Sciatic nerve (tissue), 2 donors: Measurements from ENCODE around the gene DNM2. TPM values are rescaled to one million over a fixed set of nuclear protein-coding genes. Genes with fewer than 3 reads are reported as not detected.
"Not testable (repeated sequence)": the region's sequence is repeated elsewhere in the genome, so short reads cannot be mapped to it uniquely, and the experiment has no call there.

ENCODE experiments used
- ATAC-seq: fragments of 200-7000 bp; cut with Tn5 transposase; one replicate; pipeline ENCODE4 v1.9.1; 2020; ENCODE audit warnings: mild to moderate bottlenecking, moderate library complexity
- DNase-seq: peaks from one replicate; pipeline ENCODE4 v3.0.0-alpha.2; 2020; ENCODE audit warnings: low spot score
- intact Hi-C: fragments of 100-400 bp; cut with DNase I; formaldehyde crosslinking; loops from one replicate; pipeline ENCODE4 v1.14.2; 2022
- total RNA-seq: library from RNA; stranded (reverse); fragmentation: NEBNext Ultra II Directional; extraction: Animal tissue kit (Norgen Biotek cat#: 25700); gene quantifications from one replicate; pipeline ENCODE4 v1.2.1, GENCODE V29; 2021
- donor health status: DM: no; HTN: no; CAD: no.
- donor health status: DM: no; HTN: no; CAD: no.

The DNM2 gene
- total RNA-seq, 1 donor from 2014 or later: 136 TPM

DNA sequence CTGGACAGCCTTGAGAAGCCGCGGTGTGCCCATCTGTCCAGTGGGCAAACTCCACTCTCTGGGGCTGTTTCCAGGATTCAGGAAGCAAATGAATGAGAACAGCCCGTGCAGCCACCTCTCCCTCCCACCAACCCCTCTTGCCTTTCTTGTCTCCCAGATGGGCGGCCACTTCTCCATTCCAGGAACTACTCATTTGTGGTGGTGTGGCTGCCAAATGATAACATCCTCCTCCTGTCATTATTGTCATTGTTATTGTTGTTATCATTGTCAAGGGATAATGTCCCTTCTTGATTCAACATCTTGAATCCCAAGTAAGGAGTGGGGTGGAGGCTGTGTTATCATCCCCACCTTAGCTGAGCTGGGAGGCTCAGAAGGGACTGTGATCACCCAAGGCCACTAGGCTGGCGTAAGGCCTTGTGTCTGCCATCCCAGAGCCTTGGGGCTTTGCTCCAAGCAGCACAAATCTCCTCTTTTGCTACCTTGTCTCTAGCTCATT lies 1.6 kb downstream of the DNM2 start:
- DNase-seq (no peak), ATAC-seq (no peak)
- intact Hi-C loops: no loop called here

DNA sequence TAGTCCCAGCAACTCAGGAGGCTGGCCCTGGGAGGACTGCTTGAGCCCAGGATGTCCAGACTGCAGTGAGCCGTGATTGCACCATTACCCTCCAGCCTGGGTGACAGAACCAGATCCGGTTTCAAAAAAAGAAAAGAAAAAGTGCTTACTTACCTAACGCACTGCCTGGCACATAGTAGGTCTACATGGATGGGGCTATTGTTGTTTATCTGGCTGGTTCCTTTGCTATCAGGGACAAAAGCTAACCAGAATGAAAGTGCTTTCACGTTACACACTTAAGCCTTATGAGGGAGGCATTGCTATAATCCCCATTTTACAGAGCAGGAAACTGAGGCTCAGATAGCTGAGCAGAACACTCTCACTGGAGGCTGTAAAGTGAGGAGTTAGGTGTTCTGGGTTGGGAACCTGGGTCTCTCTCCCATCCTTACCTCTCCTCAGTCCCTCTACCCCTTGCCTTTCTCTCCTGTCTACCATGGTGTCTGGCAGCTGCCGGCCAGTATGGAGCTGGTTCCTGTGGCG lies 2.8 kb downstream of the DNM2 start:
- DNase-seq (no peak), ATAC-seq (no peak)
- intact Hi-C loops: no loop called here

DNA sequence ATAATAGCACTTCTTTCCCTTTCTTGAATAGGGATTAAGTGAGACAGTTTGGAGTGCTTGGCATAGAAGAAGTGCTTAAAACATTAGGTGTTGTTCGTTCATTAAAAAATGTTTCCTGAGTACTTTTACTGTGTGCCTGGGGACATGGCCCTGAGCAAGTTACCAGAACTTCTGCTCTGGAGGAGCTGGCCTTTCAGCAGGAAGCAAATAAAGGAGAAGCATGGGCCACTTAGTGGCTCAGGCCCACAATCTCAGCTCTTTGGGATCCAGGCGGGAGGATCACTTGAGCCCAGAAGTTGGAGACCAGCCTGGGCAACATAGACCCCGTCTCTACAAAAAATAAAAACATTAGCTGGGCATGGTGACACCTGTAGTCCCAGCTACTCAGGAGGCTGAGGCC lies 5.7 kb downstream of the DNM2 start:
- intact Hi-C loops: no loop called here
- no peak for ATAC-seq
- no peak for DNase-seq

DNA sequence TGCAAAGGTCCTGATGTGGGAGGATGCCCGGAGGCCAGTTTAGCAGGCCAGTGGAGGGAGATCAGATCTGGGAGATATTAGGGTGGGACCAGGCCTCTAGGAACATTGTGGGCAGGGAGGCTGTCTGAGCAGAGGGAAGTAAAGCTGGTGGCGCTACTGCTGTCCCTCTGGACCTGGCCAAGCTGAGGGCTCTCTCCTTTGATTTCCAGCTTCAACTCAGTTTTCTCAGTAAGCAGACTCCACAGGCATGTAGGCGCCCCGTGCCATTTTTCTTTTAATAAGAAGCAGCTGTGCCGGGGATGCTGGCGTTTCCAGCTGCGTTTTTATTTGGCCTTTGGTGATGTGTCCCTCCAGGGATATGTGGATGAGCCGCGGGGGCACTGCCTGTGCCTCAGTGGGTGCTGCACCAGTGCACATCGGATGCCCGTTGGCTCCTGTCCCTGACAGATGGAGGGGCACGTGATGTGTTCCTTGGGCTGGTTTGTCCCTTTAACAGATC lies 6.7 kb downstream of the DNM2 start:
- DNase-seq: no peak
- intact Hi-C loops: no loop called here
- ATAC-seq: no peak

DNA sequence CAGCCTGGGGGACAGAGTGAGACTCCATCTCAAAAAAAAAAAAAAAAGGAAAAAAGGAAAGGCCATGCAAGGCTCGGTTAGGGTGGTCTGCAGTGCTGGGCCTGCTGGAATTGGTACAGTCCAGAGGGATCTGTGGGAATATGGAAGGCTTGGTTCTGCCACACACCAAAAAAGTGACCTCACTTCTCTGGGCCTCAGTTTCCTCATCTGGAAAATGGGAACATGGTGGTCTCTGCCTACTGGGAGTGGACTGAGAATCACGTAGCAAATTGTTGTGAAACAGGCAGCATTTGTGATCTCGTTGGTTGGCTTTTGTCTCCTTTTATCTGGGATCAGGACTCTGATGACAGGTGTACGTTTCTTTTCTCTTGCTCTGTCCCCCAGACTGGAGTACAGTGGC lies 7.5 kb downstream of the DNM2 start:
- intact Hi-C loops: no loop called here
- DNase-seq: no peak
- ATAC-seq: no peak

DNA sequence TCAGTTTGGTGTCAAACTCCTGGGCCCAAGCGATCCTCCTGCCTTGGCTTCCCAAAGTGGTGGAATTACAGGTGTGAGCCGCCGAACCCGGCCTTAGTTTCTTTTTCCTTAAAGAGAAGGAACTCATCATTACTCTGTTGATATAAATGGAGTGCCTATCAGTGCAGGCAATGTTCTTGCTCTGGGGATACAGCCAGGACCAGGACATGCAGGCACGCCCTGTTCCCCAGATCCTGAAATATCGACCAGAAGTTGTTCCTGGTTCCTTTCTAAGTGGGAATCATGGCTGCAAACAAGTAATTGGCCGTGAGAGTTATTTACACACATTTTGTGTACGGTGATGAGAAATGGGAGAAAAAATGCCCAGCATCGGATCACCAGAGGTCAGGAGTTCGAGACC lies 8.4 kb downstream of the DNM2 start:
- DNase-seq (no peak), ATAC-seq (no peak)
- intact Hi-C loops: no loop called here

DNA sequence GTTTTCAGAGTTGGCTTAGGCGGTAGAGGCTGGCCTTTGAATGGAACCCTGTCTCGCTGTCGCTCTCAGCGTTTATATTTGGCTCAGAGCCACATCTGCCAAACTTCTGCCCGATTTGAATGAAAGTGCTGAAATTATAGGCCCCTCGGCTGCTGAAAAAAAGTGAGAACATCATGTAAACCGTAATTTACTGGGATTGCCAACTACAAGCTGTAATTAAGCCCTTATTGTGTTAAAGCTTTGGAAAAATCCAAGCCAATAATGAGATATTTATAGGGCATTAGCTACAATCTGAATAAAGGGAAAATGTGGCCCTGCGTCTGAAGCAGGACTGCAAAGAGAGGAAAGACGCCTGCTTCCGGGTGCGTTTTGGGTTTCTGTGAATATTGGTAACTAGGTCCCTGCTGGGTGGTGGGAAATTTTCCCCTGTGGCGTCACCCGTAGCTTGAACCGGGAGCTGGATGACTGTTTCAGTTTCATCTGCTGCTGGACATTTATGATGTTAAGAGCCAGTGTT lies 9.9 kb downstream of the DNM2 start:
- ATAC-seq (no peak), DNase-seq (no peak)
- intact Hi-C loops: no loop called here

DNA sequence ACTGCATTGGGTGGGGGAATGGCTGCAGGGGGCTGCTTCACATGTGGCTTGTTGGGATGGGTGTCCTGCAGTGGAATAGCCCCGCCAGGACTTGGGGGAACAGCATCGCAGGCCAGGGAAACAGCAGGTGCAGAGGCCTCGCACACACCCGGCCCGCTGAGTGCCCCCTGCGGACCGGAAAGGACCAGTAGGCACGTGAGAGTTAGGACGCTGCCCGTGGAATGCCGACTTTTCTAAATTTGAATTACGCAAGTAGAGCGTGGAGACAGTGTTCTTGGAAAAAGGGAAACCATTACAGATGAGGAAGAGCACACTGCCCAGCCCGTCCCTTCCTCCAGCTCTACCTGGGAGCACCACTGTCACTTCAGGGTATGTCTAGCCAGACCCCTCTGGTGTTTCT lies 11.5 kb downstream of the DNM2 start:
- peak; percentile 29 for ATAC-seq
- no peak for DNase-seq
- intact Hi-C loops: no loop called here

DNA sequence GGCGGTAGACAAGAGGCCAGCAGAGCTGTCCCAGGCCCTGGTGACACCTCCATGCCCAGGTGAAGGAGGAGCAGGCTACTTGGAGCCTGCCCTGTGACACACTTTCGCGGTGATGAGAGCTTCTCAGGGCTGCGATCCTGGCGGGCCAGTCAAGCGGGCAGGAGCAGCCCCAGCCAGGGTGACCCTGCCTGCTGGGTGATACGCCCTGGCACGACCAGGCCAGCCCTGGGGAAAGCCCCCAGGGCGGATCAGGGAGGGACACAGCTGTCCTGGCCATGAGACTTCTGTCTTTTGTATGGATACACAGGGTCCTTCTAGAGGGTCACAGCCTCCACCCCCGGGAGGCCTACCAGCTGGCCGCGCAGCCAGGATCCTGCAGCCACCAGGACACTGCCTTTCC lies 13.1 kb downstream of the DNM2 start:
- intact Hi-C loops: no loop called here
- peak; percentile 23 for ATAC-seq
- no peak for DNase-seq

DNA sequence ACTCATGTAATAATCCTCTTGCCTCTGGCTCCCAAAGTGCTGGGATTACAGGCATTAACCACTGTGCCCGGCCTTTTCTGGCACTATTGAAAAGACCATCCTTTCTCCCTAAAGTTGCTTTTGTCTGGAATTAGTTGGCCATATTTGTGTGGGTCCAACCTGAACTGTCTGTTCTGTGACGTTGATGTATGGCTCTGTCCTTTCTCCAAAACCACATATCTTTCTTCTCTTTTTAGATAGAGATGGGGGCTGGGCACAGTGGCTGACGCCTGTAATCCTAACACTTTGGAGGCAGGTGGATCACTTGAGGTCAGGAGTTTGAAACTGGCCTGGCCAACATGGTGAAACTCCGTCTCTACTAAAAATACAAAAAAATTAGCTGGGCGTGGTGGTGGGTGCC lies 17.9 kb downstream of the DNM2 start:
- intact Hi-C loops: no loop called here
- no peak for DNase-seq
- ATAC-seq: no peak

DNA sequence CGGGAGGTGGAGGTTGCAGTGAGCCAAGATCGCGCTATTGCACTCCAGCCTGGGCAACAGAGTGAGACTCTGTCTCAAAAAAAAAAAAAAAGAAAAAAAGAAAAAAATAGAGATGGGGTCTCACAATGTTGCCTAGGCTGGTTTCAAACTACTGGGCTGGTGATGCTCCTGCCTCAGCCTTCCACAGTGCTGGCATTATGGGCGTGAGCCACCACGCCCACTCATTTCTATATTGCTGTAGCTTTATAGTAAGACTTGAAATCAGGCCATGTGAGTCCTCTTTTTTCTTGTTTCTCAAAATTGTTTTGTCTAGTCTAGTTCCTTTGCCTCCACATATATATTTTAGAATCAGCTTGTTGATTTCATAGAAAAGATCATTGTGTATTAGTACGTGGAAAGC lies 18.3 kb downstream of the DNM2 start:
- intact Hi-C loops: no loop called here

DNA sequence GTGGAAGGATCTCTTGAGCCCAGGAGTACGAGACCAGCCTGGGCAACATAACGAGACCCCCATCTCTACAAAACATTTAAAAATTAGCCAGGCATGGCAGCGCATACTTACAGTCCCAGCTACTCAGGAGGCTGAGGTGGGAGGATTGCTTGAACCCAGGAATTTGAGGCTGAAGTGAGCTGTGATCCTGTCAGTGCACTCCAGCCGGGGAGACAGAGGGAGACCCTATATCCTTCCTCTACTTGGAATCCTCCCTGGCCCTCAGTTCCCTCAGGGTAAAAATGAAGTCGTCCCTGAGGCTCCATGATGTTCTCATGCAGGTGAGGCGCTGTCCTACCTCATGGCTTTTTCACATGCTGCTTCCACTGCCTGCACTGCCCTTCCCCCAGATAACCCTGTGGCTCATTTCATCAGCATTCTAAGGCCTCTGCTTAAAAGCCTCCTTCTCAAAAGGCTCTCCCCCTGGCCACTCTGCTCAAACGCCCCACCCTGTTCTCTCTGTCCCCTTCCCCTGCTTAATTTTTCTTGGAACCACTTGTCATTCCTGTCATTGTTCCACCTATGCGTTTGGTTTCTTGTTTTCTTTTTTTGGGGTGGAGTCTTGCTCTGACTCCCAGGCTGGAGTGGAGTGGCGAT lies 19.2 kb downstream of the DNM2 start:
- no peak for ATAC-seq
- intact Hi-C loops: no loop called here

More for the DNA sequence above, 18.3 kb downstream of the DNM2 start:
- no peak for DNase-seq
- no peak for ATAC-seq

DNA sequence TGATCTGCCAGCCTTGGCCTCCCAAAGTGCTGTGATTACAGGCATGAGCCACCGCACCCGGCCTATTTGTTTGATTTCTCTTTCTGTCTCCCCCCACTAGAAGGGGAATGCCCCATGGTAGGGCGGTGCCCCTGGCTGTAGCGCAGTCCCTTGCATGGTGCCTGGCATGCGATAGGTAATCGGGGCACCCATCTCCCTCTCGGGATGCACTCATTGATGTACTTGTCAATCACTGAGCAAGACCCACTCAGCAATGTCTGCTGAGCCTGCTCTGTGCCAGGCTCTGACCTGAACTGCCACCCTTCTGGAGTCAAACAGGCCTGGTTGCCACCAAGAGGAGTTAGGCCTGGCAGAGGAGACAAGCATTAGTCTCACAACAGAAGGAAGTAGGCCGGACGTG lies 19.8 kb downstream of the DNM2 start:
- DNase-seq (no peak), ATAC-seq (no peak)
- intact Hi-C loops: no loop called here

More for the DNA sequence above, 19.2 kb downstream of the DNM2 start:
- DNase-seq: no peak

DNA sequence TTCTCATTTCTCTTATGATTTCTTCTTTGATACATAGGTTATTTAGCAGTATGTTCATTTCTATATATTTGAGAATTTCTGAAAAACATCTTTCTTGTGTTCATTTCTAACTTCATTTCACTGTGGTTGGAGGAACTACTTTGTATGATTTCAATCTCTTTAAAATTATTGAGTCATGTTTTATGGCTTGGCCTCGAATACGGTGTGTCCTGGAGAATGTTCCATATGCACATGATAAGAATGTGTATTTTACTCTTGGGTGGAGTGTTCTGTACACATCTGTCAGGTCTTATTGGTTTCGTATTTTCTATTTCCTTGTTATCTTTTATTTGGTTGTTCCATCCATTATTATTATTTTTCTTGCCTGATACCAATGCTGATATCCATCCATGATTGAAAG lies 22.9 kb downstream of the DNM2 start:
- intact Hi-C loops: no loop called here
- ATAC-seq (no peak), DNase-seq (no peak)

DNA sequence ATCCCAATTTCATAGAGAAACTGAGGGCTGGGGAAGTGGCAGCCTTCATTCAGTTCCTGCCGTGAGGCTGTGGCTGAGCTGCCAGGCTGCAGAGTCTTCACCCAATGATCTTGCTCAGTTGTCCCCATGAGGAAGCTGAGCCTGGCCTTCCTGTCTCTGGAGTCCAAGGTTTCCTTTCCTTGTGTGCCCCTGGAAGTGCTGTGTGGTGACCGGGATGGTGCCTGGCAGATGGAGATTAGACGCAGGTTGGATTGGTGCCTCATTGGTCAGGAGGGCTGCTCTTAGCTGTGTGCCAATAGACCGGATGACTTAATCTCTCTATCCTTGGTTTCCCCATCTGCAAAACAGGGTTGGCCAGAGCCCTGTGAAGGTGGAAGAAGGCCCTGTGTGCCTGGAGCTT lies 24.6 kb downstream of the DNM2 start:
- DNase-seq: no peak
- intact Hi-C loops: no loop called here
- ATAC-seq: peak; percentile 38

DNA sequence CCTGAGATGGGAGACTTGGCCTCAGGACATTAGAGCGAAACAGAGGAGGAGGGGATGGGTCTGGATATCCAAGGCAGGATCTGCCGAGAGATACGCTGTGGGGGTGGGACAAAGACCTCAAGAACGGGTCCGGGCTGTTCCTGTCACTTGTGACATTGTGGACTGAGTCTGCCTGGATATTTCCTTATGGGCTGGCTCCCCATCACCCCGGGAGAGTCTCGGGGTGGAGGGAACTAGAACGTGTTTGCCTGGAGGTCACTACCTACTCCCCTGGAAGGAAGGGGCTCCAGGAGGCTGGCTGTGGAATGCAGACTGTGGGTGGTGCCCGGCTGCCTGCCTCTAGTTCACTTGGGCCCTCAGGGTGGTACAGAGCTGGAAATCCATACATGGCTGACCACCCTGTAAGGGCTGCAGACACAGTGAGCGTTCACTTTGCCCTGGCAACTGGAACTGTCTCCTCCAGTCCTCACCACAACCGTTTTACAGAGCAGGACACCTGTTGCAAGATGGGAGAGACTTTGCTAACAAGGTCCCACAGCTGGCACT lies 26.4 kb downstream of the DNM2 start:
- ATAC-seq: no peak
- intact Hi-C loops: no loop called here
- DNase-seq: no peak

DNA sequence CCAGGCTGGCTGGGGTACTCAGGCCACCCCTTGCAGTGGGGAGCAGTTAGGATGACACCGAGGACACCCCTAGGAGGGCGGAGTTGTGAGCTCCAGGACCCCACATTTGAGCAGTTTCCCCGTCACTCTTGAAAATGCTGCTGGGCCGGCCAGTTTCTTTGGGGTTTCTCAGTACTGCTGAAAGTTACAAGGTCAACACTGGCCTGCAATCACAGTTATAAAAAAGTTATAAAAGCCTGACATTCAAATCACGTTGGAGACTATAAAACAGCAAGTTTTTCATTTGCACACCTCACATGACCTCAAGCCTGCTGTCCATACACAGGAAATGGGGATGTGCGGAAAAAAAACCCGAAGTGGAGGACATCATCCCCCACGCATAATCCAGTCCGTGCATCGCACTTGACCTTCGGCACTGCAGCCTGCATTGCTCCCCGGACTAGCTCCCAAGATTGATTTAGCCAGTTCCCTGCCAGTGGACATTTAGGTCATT lies 27.0 kb downstream of the DNM2 start:
- ATAC-seq (no peak), DNase-seq (no peak)
- intact Hi-C loops: no loop called here

DNA sequence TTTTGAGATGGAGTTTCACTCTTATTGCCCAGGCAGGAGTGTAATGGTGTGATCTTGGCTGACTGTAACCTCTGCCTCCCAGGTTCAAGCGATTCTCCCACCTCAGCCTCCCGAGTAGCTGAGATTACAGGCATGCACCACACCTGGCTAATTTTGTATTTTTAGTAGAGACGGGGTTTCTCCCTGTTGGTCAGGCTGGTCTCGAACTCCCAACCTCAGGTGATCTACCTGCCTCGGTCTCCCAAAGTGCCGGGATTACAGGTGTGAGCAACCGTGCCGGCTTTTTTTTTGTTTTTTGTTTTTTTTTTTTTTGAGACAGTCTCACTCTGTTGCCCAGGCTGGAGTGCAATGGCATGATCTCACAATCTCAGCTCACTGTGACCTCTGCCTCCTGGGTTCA lies 28.6 kb downstream of the DNM2 start:
- intact Hi-C loops, ATAC-seq, DNase-seq: not testable (repeated sequence)

DNA sequence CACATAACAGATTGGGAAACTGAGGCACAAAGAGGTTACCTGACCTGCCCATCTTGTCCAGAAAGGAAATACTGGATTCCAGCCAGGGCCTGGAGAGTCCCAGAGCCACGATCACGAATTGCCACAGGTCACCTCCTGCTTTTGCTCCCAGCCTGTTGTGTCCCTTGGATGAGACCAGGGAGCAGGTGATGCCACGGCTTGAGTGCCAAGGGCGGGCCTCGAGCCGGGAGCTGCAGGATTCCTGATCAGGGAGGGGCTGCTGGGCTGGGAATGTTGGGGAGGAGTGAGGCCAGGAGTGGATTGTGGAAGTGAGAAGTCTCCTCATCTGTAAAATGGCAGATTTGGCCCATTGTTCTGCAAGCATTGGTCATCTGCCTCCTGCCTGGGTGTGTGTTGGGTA lies 29.4 kb downstream of the DNM2 start:
- DNase-seq: no peak
- ATAC-seq: no peak
- intact Hi-C loops: no loop called here

DNA sequence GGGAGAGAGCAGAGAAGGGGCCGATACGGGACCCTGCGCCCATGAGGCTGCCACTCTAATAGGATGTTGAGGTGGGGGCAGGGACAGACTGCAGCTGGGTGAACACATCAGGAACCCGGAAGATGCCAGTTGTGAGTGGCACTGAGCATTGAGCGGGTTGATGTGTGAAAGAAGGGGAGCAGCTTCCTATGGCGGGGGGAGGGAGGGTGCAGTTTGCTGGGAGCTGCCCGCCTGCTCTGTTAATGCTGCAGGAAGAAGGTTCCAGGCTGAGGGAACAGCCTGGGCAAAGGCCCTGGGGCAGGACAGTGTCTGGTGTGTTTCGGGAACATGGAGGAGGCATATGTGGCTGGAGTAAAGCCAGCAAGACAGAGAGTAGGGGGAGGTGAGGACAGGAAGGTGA lies 29.8 kb downstream of the DNM2 start:
- no peak for ATAC-seq
- no peak for DNase-seq
- intact Hi-C loops: no loop called here
